CD1c-positive myeloid dendritic cell (primary cell): Measurements from ENCODE around the gene EIF4A3.
"Not testable (repeated sequence)": the region's sequence is repeated elsewhere in the genome, so short reads cannot be mapped to it uniquely, and the experiment has no call there.

Experiments used
- DNase-seq: peaks from one replicate; pipeline ENCODE4 v3.0.0-alpha.2; 2016; ENCODE audit errors: extremely low spot score

EIF4A3 gene

DNA sequence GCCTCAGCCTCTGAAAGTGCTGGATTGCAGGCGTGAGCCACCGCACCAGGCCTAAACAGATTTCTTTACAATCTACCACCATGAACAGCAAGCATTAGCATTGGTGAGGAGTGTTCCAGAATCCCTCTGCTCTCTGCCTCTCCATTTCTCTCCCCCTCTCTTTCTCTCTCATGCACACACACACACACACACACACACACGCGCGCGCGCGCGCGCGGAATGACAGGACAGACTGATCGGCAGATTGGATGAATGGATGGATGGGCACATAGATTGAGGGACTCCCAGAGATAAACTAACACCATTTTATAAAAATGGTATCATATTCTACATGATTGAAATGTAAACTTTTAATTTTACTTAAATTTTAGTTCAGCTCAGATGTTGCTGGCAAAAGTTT, 26.2 kb upstream of the EIF4A3 start:
- DNase-seq: no peak

DNA sequence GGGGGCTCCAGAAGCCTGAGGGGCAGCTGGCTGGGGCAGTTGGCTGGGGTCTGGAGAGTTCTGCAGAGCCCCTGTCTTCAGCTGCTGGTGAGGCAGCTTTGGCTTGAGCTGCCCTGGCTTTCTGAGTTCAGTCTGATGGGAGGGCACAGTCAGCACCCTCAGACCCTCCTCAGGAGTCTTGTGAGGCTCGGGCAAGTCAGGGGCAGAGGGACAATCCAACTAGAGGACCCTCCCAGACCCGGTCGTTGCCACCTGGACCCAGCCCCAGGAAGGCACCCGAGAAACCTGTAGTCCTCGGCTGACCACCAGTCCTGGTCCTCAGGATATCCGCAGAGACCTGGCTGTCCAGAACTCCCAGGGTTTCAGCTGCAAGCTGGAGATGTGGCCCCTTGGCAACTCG, 24.8 kb upstream of the EIF4A3 start:
- no peak for DNase-seq

DNA sequence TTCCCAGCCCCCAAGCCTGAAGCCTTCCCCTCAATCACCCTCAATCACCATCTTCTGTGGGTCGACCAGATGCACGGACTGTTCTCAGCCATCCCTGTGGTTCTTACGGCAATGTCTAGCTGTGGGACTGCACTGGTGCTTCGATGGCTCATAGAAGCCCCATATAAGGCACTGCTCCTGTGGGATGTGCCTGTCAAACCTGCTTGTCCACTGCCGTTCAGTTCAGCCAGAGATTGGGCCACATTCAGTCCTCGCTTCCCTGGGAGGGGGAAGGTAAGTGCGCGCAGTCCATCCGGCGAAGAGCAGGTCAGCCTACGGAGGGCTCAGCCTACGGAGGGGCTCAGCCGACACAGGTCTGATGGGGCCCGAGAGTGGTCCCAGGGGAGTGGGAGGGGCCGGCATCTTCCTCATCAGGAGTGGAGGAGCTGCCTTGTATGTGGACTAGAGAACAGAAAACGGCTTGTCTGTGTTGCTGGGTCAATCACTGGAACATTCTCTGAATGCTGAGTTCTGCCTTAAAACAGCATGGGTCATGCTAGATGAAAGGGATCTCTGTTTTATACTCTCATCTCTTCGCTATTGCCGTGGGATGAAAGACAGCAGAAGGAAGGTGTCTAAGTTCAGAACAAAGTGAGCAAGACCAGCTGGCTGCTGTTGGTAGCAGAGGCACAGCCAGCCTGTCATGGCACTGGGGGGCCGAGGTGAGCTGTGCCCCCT, 23.0 kb upstream of the EIF4A3 start, which contains the start of gene CARD14:
TSS of gene CARD14 (plus strand) at position 247 of the 717 bp plus-strand sequence. CDS start 11,409 bp downstream, outside the sequence.
- no peak for DNase-seq

DNA sequence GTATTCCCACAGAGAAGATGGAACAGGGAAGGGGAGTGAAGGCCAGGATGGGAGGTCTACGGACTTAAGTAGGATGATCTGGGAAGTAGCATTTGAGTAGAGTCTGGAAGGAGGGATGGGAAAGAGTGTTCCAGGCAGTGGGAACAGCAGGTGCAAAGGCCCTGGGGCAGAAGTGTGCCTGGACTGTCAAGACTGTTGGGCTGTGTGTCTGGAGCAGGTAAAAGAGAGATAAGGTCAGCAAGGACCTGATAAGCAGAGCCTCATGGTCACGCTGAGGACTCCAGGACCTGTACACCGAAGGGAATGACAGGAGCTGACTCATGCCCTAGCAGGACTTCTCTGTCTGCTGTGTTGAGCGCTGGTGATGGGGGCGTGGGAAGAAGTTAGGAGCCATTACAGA, 22.2 kb upstream of the EIF4A3 start:
- DNase-seq: no peak

DNA sequence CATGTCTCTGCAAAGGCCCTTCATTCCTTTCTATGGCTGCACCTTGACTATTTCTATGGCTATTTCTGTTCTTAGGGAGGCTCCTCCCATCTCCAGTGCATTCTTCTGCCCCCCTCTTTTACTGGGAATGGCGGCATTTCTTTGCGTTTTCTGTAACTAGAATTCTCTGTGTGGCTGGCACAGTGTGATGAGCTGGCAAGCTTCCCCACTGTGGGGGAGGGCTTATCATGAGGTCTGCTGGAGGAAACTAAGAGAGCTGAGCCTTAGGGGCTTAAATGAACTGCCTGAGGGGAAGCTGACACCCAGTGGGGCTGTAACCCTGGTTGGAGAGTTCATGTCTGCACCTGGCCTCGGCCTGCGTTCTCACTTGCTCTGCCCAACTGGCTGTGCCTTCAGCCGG, 21.4 kb upstream of the EIF4A3 start:
- DNase-seq: no peak

DNA sequence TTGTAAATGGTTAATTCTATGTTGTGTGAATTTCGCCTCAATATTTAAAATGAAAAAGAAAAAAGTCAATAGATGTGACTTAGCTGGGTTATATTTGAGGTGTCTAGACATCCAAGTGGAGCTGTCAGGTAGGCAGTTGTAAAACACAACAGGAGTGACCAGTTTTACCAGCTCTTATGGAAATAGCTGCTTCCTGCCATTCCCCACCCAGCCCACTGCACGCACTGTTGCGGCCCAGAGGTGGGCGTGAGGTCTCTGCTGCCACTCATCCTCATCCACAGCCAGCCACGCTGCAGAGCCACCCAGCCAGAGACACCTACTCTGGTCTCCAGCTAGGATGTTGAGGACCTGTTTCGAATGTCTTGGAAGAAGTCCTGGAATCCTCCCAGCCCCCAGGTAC, 19.5 kb upstream of the EIF4A3 start:
- no peak for DNase-seq

DNA sequence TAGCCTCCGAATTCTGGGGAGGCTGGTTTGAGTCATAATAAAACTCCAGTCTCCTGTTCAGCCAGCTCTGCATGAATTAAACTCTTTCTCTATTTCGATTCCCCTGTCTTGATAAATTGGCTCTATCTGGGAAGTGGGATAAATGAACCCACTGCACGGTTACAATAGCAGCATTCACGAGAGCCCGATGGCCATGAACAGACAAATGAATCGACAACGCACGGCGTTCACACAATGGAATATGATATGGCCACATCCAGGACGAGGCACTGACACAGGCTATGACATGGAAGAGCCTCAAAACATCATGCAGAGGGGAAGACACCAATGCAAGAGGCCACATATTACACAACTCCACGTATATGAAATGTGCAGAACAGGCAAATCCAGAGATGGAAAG, 17.3 kb upstream of the EIF4A3 start:
- DNase-seq: no peak

DNA sequence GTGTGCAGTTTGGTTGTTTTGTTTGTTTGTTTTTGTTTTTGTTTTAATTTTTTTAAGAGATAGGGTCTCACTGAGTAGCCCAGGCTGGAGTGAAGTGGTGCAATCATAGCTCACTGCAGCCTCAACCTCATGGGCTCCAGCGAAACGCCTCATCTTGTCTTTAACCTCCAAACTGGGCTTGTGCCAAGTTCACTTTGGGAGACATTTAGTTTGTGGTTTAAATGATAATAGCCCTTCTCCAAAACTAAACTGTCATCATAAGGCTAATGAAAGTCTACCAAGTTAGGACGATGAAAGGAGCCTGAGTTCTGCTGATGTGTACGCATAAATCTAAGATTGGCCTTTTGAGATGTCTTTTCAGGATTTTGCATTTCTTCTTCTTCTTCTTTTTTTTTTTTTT, 16.4 kb upstream of the EIF4A3 start:
- DNase-seq: no peak

DNA sequence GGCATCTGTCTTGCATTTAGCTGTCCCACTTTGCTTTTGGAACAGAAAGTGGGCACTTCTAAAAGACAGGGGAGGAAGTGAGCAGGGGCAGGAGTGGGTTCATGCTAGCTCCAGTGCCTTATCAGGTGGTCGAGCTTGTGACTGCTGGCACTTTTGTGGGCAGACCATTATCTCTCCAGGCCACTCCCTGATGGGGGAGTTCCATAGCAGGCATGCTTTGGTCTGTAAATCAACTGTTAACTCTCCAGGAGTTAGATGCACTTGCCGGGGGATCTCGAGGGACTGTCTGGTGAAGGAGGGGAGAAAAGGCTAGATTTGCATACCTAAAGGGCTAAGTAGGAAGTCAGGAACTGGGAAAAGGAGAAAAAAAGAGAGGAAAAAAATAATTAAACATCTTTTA, 13.6 kb upstream of the EIF4A3 start:
- no peak for DNase-seq

DNA sequence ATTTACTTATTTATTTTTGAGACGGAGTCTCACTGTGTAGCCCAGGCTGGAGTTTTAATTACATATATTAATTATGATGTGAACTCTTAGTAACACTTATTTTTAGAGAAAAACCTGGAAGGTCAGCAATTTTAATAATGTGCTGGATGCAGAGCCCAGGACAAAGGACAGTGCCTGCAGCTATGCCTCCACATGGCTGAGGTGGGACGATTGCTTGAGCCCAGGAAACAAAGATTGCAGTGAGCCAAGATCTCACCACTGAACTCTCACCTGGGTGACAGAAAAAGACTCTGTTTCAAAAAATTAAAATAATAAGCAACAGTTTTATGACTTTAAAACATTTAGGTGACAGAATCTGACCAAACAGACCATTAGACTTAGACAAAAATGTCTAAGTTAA, 11.9 kb upstream of the EIF4A3 start:
- DNase-seq: no peak

DNA sequence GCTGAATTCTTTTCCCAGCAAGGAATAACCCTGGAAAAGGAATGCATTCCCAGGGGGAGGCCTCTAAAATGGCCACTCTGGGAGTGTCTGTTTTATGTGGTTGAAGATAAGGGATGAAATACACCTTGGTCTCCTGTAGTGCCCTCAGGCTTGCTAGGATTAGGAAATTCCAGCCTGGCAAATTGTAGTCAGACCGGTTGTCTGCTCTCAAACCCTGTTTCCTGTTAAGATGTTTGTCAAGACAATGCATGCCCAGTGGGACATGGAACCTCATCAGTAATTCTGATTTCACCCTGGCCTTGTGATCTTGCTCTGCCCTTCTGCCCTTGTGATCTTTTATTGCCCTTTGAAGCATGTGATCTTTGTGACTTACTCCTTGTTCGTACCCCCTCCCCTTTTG, 8.7 kb upstream of the EIF4A3 start:
- DNase-seq: not testable (repeated sequence)

DNA sequence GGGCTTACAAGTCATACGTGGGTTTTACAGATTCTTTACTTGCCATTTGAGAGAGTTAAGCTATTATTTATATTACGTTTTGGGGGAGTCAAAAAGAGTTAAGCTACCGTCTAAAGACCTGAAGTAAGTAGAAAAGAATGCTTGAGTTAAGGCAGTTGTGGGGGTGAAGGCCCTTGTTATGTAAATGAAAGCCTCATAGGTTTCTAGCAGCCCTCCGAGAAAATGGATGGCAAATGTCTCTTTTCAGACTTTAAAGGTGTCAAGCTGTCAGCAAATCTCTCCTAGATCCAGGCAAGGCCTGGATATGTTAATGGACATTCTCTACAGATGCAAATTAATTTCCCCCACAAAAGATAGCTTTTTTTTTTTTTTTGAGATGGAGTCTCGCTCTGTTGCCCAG, 7.2 kb upstream of the EIF4A3 start:
- DNase-seq: no peak

DNA sequence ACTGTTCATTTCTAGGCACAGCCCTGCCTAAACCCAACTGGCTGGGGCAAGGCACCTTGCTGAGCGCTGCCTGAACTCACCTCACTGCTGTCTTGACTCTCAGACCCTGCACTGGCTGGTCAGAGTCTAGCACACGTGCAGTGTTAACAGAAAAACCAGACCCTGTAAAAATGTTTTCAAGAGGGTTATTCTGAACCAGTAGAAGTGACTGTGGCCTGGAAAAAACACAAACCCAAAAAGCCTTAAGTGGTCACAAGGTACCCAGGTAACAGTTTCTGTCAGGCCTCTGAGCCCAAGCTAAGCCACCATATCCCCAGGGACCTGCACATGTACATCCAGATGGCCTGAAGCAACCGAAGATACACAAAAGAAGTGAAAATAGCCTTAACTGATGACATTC, 6.1 kb upstream of the EIF4A3 start:
- no peak for DNase-seq

DNA sequence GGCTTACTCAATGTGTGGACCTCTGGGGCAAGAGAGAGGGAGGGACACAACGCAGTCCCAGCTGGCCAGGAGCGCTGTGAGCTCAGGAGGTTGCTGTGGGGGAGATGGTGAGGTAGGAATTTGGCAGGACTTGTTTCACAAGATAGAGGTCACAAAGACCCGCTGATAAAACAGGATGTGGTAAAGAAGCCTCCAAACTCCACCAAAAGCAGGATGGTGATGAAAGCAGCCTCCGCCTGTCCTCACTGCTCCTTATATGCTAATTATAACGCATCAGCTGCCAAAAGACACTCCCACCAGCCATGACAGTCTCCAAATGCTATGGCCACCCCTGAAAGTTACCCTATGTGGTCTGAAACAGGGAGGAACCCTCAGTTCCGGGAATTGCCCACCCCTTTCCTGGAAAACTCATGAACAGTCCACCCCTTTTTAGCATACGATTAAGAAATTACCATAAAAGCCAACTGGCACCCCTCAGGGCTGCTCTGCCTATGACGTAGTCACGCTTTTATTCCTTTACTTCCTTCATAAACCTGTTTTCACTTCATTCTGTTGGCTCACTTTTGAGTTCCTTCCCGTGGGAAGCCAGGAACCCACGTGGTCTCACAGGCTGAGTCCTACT, 5.3 kb upstream of the EIF4A3 start:
- peak; percentile 43 for DNase-seq

DNA sequence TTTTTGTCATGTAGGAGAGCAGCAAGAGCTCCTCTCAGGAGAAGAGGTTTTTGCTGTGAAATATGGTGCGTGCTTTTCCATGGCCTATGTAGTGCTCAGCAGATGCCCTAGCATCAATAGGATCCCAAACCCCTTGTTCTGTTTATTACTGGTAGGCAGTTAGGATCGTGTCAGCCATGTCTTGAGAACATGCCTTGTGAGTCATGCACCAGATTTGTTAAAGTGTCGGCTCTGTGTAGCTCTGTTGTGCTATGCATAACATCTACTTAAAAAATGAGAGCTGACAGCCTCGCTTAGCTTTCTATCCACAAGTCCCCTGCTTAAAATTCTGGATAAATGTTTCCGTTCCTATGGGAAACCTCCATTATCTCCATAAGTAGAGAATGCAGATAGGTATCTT, 4.4 kb upstream of the EIF4A3 start:
- DNase-seq: no peak

DNA sequence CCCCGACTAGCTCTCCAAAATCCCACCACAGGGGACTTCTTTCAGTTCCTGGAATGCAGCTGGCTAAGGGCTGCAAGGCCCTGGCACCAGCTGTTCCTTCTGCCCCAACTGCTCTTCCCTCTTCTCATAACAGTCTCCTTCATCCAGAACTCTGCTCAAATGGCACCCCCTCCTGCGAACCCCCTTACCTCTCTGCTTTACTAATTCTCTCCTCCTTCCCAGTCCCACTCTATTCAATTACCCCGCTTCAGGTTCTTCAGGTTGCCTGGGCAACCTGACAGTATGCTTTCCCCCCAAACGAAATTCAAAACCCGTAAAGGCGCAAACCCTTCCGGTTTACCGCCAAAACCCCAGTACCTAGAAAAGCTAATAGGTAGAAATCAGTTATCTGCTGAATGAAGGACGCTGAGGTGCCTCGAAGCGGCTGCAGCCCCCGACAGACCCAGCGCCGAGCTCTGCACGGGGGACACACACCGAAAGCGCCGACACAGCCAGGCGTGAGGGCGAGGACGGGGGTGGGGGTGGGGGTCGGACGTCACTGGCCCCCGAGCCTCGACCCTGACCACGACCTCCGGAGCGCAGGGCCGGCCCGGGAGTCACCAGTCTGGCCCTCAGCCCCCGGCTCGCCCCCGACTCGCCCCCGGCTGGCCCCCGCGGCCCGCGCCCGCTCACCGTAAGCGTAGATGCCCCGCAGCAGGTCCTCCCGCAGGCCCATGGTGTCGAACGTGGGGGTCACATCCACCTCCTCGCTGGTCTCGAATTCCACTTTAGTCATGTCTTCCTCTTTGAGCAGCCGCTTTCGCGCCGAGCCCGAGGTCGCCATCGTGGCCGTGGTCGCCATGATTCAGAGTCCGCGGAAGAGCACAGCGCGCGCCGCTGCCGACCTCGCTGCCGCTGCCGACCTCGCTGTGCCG, 550 bp downstream of the EIF4A3 start:
- peak; percentile 42 for DNase-seq

DNA sequence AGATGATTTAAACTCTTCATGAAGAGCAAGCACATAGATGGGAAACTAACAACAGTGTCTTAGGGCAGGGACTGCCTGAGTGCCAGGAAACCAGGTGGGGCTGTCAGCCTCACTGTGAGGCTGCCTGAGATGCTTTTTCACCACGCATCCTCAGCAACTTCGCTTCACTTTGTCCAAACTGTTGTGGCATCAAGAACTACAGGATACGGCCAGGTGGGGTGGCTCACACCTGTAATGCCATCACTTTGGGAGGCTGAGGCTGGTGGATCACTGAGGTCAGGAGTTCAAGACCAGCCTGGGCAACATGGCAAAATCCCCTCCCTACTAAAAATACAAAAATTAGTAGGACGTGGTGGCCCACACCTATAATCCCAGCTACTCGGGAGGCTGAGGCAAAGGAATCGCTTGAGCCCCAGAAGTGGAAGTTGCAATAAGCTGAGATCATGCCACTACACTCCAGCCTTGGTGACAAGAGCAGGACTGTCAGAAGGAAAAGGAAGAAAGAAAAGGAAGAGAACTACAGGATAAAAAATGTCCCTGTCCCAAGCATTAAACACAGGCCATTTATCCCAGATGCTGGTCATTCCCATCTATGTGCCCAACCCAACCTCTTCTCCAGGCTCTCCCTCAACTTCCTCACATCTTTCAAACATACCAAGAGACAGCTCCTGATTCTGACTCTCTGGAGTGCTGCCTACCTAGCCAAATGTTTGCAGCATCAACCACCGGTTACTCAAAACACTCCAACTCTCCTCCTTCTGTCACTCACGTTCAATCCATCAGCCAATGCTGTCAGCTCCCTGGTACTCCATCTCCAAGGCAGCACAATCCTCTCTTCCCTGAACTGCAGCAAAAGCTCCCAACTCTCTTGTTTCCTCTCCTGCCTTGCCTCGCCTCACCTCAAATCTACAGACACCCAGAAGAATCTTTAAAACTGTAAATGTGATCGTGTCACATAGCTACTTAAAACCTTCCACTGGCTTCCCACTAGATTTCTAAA, 1.6 kb downstream of the EIF4A3 start:
- no peak for DNase-seq

DNA sequence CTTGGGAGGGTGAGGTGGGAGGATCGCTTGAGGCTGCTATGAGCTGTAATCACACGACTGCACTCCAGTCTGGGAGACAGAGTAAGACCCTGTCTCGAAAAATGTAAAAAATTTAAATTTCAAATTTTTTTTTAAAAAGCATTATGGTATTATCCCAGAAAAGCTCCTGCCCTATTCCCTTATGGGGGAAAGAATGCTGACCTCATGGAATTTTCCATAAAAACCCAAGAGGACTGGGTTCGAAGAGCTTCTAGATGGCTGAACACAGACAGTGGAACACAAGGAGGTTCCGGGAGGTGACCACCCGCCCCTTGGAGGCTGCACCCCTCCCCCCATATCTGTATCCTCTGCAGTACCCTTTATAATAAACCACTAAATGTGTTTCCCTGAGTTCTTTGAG, 4.0 kb downstream of the EIF4A3 start:
- no peak for DNase-seq

DNA sequence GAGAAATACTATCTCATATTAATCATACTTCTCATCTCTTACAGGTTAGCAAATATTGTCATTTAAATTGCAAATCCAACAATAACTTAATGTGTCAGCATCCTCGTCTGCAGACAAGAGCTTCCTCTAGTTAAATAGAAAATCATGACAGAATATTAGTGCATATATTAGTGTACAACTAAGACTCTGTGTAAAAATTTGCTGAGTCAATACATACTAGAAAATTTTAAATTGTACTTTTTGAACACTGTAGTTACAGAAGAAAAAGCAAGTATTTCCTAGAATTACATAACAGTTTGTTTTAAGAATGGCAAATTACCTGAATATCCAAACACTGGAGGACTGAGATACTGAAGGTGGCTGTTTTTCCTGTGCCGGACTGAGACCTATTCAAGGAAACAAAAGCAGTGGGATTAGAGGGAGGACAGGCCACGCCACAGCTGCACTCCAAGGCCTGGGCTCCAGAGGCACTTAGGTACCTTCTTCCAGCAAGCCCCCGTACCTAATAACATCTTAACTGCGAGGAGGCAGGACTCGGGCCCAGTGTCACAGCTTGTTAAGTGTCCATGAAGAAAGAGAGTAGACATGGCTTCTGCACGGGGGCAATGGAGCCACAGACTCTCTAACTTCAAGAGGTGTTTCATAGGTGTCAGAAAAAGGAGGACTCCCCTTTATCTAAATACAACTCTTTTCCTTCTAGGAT, 5.3 kb downstream of the EIF4A3 start:
- no peak for DNase-seq

DNA sequence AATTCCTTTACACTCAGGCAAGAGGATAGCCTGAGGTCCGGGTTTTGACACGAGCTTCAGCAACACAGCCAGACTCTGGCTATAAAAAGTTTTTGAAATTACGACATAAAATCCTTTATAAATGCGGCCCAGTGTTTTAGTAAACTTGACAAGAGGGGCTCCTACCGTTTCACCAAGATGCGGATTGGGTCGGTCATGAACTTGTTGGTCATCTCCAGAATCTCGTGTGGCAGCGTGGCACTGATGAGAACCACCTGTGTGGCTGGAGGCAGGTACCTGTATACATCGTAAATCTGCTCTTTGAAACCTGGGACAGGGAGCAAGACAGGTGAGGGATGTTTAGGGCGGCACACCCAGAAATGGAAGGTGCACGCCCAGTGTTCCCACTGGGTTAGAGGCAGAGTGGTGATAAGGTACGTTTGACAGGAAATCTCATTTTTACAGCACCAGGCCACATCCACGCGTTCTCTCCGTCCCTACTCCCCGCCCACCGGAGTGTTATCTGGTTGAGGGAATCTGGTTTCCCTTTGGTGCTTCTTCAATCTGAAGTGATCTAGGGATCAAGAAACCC, 8.0 kb downstream of the EIF4A3 start:
- no peak for DNase-seq
